ENCODE measurements around the gene ITPRIPL2.
A peak's percentile ranks its signal among the peaks of the same experiment; 100 is the strongest.

ITPRIPL2 gene

DNA sequence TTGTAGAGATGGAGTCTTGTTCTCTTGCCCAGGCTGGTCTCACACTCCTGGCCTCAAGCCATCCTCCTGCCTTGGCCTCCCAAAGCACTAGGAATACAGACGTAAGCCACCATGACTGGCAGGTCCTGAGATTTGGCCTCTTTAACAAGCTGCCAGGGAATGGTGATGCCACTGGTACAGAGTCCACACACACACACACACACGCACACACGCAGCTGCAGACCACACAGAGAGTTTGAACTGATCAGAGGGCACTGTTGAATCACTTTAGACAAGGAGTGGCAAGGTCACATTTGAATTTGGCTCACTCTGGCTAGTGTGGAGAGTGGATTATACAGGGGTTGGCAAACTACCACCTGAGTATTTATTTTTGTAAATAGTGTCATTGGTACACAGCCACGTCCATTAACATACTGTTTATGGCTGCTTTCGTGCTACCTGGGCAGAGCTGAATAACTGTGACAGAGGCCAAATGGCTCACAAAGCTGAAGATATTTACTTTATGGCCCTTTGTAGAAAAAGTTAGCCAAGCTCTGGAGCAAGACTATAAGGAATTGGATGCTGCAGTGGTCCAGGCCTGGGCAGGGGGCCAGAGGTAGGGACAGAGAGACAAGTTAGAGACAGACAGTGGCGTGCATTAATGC is 9.9 kb downstream of the ITPRIPL2 start:
- DNase-seq, result no peak

DNA sequence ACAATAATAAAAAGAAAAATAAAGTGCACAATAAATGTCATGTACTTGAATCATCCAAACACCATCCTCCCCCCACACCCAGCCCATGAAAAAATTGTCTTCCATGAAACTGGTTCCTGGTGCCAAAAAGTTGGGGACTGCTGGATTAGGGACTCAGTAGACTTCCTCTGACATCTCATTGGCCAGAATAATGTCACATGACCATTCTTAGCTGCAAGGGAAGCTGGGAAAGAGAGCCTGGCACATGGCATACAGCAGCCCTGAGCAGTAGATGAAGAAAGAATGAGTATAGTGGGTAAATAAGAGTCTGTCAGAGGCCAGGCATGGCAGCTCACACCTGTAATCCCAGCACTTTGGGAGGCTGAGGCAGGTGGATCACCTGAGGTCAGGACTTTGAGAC is 12.5 kb downstream of the ITPRIPL2 start:
- DNase-seq, result no peak

DNA sequence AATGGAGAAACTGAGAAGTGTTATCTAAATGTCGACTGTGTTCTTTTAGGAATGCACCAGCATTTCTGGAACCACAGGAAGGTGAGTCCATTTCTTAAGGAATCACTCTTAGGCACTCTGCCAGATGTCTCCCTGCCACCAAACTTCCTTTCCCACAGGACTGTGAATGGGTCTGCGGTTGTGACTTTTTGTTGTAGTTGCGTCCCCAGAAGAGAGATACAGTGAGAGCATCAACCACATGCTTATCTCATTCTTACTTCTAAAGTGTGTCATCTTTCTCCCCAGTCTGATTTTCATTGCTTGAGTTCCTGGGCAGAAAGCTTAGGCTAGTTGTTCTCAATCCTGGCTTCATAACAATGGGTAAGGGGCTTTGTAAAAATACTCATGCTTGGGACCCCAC is 13.4 kb downstream of the ITPRIPL2 start:
- no peak for DNase-seq

DNA sequence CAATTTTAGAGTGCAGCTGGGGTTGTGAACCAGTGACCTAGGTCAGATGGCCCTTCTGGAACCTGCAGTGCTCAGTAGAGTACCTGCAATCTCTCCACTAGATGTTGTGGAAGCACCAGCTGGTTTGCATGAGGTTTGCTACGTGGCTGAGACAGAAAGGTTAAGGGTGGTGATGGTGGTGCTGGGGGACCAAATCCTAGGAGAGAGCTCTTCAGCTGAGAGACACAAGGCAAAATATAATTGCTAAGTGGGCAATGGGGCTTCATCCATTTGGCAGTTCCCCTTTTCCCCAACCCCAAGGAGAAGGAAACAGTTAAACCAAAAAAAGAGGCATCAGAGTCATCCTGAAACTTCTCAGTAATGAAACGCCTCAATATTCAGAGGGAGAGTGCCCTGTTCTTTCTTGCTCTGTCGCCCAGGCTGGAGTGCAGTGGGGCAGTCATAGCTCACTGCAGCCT is 13.9 kb downstream of the ITPRIPL2 start:
- DNase-seq, result no peak

DNA sequence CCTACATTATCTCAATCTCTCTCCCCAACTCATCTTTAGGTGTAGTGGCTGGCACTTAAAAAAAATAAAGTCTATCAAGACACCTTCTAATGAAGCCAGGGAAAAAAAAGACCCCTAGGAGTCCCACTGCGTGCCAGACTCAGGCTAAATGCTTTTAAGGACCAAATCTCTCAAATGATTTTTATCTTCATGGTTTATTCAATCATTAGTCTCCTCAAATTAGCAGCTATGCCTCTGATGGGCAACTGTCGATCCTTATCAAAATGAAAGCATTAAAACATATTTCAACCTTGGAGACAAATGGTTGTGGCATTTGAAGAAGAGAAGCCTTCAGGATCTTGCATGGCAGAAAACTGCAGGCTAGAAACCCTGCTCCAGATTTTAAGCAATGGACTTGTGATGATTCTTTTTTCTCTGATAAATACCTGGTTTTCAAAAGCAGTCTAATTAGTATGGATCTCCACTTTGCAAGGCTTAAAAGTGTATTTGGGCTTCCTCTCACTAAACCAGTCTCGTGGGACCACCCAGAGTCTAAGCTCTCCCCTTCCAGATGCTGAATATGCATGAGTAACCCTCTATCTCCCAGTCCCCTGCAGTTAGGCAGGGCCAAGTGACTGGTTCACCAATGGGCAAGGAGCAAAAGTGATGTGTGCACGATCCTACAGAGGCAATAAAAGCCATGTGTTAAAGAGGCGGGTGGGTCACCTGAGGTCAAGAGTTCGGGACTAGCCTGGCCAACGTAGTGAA is 14.9 kb downstream of the ITPRIPL2 start:
- no peak for DNase-seq

DNA sequence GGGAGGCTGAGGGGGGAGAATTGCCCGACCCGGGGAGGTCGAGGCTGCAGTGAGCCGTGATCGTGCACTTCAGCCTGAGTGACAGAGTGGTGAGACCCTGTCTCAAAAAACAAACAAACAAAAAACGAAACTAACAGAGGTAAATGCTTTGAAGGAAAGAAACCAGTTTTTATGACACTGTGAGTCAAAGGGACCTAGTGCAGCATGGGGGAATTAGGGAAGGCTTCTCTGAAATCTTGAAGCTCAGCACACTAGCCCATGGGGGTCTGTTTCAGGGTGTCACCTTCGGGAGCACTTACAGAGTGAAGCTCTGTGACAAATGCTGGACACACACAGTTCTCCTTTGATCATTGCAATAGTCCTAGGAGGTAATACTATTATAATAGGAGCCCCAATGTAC is 16.6 kb downstream of the ITPRIPL2 start:
- DNase-seq, result no peak

DNA sequence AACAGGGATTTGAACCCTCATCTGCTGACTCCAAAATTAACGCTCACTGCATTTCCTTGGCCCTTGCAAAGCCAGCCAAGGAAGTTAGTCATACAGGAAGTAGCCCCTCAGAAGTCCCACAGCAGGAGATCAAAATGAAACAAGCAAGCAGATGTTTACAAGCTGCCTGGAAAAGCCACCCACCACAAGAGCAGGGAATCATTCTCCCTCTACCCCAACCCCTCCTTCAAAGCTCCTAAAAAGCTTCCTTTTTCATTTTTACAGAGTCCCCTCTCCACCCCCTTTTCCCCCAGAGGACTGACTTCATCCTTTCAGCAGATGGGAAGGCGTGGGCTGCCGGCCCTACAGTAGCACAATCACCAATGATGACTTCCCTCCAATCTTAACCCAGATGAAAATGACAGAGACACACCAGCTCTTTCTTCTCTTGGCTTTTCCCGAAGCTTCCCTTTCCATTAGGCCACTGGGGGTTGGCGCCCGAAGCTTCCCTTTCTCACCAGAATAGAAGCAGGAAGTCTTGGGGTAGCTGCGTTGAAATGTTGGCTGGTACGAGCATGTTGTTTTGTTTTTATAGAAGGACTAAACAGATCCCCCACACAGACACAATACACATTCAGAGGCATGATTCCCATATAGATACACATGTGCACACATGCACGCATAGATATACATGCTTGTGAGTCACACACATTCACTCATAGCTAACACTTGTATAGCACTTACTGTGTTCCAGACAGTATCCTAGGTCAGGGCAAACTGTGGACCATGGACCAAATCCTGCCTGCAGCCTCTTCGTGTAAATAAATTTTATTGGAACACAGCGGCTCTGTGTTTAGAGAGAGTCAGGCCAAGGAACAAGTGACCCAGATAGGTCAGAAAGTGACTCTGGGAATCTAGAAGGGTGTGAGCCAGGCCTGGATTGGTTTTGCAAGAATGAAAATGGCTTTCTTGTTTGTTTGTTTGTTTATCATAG is 17.4 kb downstream of the ITPRIPL2 start:
- DNase-seq, result peak; percentile 85

DNA sequence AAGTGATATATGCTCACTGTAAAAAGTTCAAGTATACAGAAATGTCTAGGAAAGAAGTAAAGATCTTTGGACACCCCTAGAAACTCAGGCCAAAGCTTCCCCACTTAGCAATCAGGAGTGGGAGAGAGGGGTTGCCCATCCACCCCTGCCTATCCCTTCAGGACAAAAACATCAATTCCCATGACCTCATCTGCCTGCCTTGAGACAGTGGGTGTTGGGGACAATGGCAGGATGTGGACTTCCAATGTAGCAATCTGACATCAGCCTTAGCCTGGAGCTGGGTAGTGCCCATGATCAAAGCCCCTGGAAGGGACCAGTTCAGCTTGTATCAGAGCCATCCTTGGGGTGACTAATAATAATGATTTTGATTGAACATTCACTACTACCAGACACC is 18.1 kb downstream of the ITPRIPL2 start:
- peak; percentile 35 for DNase-seq

DNA sequence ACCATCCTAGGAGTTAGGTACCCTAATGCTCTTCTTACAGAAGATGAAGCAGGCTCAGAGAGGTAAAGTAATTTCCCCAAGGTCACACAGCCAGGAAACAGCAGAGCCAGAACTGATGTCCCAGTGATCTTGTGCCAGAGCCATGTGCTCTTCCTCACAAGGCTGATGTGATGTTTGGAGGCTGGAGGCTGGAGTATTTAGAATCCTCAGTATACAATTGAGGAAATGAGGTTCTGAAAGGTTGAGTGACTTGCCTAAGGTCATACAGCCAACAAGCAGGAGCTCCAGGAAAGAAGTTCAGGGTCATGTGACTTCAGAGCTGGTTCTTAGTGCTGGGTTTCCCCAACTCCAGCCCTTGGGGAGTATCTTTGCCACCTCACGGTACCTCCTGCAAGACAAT is 18.5 kb downstream of the ITPRIPL2 start:
- no peak for DNase-seq

DNA sequence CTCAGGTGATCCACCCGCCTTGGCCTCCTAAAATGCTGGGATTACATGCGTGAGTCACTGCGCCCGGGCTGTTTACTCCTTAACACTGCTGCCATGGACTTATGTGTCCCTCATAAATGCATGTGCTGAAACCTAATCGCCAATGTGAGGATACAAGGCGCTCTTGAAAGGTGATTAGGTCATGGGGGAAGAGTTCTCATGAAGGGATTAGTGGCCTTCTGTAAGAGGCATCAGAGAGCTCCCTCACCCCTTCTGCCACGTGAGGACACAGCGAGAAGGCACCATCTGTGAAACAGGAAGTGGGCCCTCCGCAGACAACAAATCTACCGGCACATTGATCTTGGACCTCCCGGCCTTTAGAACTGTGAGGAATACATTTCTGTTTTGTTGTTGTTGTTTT is 19.1 kb downstream of the ITPRIPL2 start:
- DNase-seq, result no peak

DNA sequence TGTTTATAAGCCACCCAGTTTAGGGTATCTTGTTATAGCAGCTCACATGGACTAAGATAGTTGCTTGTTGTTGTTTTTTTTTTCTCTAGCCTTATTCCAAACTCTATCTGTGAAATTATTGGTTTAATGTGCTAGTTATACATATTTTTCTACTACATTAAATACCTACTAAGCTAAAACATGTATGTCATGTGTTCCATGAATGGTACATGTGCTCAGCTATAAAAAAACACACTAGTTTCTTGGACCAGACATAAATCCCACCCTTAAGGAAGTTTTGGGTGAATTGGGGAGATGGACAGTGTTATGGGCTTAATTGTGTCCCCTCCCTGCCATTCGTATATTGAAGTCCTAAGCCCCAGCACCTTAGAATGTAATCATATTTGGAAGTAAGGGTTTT is 19.8 kb downstream of the ITPRIPL2 start:
- DNase-seq, result no peak

DNA sequence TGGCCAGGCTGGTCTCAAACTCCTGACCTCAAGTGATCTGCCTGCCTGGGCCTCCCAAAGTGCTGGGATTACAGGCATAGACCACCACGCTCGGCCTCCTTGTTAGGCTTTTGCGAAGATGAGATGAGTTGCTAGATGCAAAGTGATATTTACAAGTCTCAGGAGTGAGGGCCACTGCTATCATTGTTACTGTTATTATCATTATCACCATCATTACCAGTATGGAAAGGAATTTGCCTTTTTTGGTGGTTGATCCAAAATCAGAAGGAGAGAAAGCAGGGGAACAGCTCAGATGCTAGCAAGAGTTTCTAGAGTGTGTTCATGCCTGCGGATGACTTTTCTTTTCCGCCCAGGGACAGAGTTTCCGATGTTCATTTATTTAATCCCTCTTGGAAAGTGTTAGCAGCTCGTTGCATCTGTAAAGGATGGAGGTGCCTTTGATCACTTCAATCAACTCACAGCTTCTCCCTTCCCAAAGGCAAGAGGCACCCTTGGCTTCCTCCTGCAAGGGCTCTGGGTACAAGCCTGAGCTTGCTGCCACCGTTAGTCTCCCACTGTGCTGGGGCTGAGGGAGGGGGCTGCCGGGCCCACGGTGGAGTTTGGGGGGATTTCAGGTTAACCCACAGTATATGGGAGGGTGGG is 21.6 kb downstream of the ITPRIPL2 start:
- DNase-seq, result no peak

DNA sequence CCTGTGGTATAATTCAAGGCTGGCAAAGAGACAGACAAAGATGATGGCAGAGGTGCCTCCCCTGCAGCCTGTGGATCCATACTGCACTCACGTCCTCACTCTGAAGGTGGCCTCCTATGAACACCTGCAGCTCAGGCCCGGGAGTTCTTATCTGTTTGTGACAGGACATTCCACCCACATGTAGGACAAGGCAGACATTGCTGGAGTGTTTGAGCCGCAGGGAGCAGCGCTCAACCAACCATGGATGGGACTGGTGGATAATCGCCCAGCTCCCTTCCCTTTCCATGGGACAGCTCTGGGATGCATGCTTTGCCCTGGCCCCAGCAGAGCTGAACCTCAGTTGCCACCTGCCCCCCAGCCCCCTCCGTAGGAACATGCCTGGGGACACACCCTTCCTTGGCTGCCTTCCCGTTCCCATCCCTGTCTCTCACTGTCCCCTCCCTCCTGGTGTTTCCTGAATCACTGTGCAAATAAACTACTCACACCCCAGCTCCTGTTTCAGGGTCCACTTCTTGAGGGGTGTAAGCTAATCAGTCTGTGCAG is 22.2 kb downstream of the ITPRIPL2 start:
- DNase-seq, result peak; percentile 33

DNA sequence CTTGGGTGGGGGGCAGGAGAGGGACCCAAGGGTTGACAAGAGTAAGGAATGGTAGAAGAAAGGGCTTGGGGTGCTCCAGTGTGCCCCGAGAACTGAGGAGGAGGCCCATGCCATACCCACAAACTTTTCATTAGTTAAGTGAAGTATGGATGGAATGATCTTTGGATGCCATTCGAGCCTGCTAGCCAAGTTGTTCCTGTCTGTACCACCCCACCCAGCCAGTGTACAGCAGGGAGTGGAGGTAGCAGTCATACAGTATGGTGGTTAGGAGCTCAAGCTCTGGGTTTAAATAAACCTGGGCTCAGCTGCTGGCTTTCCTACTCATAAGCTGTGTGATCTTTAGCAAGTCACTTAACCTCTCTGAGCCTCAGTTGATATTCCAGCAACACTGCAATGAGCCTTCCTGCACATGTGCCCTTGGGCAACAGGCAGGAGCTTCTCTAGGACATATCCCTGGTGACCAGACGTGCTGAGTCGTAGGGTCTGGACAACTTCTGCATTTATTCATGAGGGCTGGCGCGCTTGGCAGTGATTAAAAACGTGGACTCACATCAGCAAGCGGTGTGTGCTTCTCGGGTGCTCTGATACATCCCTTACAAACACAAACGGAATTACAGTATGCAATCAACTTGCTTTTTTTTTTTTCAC is 22.9 kb downstream of the ITPRIPL2 start:
- no peak for DNase-seq

DNA sequence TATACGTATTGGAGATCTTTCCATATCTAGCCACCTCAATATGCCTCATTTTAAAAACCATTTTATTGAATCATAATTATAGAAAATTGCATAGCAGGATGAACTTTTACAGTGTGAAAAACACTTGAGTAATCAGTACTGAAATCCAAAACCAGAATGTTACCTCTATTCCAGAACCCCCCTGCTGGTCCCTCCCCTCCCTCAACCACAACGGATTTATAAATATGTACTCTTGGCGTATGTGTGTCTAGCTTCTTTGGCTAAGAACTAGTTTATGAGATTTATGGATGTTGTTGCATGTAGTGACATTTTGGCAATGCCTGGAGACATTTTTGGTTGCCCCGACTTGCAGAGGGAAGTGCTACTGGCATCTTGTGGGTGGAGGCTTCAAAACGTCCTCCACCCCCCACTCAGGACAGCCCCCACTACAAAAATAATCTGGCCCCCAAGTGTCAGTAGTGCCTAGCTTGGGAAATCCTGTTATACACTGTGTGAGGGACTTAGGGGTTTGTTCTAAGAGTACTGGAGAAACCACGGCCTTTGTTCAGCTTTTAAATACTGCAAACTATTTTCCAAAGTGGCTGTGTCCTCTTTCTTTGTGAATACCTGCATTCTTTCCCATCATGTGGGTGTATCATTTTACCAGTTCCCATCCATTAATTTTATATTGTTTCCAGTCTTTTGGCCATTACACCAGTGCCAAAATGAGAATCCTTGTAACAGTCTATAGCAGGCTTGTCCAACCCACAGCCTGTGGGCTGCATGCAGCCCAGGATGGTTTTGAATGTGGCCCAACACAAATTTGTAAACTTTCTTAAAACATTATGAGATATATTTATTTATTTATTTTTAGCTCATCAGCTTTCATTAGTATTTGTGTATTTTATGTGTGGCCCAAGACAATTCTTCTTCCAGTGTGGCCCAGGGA is 23.7 kb downstream of the ITPRIPL2 start:
- no peak for DNase-seq

DNA sequence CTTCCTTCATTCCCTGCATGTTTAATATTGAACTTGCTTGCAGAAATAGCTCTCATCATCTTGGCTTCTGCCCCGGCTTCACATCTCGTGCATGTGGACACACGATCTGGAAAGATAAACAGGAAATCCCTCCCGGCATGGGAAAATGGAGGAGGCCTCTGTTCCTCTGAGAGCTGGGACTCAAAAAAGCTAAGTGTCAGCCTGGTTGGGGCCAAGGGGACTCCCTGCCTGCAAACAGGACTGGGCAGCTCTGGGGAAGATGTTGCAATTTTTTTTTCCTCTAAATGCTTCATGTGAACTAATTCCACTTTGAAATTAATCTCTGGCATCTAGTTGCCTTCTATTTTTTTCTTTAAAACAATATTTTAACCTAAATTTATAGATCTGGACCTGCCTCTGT is 24.8 kb downstream of the ITPRIPL2 start:
- peak; percentile 74 for DNase-seq

DNA sequence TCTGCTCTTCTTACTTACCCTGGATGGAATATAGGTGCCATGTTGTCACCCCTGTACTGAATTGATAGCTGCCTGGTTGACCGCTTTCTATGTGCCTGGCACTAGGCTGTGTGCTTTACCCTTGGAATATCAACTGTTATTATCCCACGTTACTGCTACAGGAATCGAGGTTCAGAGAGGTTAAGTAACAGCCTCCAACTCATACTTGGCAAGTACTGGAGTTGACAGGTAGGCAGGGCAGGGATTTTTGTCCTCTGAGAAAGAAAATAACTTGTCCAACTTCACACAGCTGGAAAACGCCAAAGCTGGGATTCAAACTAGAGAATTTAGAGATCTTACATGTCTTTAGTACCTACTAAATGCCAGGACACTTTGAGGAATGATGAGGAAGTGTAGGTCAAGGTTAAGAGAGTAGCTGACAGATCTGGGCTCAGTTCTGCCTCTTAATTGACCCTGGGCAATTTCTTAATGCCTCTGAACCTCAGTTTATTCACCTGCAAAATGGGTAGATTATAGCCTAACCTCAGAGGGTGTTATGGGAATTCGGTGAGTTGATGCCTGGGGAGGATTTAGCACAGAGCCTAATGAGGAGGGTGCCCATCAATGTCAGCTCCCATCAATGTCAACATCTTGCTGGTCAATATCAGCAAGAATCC is 25.8 kb downstream of the ITPRIPL2 start:
- no peak for DNase-seq

DNA sequence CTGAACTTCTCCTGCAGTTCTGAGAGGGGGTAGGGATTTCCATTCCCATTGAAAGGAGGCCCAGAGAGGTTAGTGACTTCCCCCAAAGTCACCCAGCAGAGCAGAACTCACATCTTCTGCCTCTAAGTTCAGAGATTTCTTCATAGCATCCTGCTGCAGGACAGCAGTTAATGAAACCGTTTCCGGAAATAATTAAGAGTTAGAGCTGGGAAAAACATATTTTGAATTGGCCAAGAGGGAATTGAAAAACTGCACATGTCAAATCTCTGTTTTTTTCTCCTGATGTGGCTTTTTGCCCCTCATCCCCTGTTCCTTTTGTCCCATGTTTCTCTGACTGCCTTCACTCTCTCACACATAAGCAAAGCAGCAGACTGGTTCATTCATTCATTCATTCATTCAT is 26.6 kb downstream of the ITPRIPL2 start:
- DNase-seq, result no peak

DNA sequence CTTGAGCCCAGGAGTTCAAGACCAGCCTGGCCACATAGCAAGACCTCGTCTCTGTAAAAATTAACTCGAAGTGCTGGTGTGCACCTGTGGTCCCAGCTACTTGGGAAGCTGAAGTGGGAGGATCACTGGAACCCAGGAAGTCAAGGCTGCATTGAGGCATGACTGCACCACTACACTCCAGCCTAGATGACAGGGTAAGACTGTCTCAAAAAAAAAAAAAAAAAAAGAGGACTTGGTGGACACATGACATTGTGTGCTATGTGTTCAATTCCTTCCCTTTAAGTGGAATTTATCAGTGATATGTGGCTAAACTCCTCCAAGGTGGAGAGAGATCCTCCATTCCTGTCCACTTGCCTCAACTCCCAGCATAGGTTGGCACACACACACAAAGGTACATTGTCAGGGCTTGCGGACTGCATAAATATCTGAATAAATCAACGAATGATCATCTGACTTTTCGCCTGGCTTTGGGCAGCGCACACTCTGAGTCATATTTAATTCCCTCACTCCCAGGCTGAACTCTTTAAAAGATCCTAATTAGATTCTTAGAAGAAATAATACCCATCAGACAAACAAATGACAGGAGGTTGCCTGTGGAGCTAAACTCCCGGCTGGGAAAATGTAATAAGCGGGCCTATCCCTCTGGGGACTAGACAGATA is 29.3 kb downstream of the ITPRIPL2 start:
- DNase-seq, result no peak

DNA sequence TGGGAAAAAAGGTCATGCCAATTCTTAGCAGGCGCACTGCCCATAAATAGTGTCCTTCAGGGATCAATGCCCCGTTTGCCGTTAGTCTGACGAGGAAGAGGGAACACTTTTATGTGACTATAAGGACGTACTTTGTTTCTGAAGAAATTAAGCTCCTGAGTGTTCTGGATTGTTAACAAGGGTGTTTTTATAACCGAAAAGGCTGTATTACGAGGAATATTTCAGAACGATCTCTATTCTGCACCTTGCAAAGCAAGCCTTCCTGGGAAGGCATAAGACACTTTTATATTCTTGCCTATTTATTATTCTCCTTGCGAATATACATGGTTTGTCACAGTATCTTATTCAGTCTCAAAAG is 29.8 kb downstream of the ITPRIPL2 start:
- no peak for DNase-seq

All from EL (cell line).